Measurements from ENCODE around the gene TNIP3.

The TNIP3 gene

GRCh38 chr4:121156822-121157769 is 7.0 kb downstream of the TNIP3 start:
- Histone ChIP-seq H3K9ac (ENCODE audit: low read length) (peak overlapping the region; percentile 28; the same call in 1 of the 2 replicates), H3K36me3 (replicated peaks; ENCODE audit: low read depth, low read length) (no peaks in the 10 kb centered on the region), H3K27ac (ENCODE audit: low read length) (no peak overlapping the region), H2AFZ (ENCODE audit: low read depth, low read length) (peak overlapping the region; percentile 81; the same call in 1 of the 2 replicates), H3K27me3 (ENCODE audit: low read depth, low read length) (no peaks in the 10 kb centered on the region), H3K4me1 (ENCODE audit: low read length) (peaks cover 6% of the 10 kb centered on the region; the same call in 1 of the 2 replicates), H3K9me3 (ENCODE audit: insufficient read depth, low read length) (no peaks in the 10 kb centered on the region), H3K4me3 (ENCODE audit: low read length) (peak overlapping the region; percentile 80), H3K4me2 (ENCODE audit: low read length) (peak overlapping the region; percentile 71), H3K79me2 (ENCODE audit: low read length) (no peaks in the 10 kb centered on the region), H4K20me1 (ENCODE audit: insufficient read depth, low read length) (no peaks in the 10 kb centered on the region)
- TF ChIP-seq CTCF (IDR thresholded peaks at IDR 0.05; ENCODE audit: low read depth, low read length) (no peak), EZH2phosphoT487 (IDR thresholded peaks at IDR 0.05; ENCODE audit: low read depth) (no peak)

GRCh38 chr4:121155893-121156292 is 8.2 kb downstream of the TNIP3 start:
- Histone ChIP-seq H3K27me3 (ENCODE audit: low read depth, low read length) (no peaks in the 10 kb centered on the region), H3K9ac (ENCODE audit: low read length) (no peak overlapping the region)

GRCh38 chr4:121154103-121154515 is 10.0 kb downstream of the TNIP3 start:
- H3K36me3 ChIP-seq (replicated peaks; ENCODE audit: low read depth, low read length) = no peaks in the 10 kb centered on the region
- H3K9ac ChIP-seq (ENCODE audit: low read length) = no peak overlapping the region
- H4K20me1 ChIP-seq (ENCODE audit: insufficient read depth, low read length) = no peaks in the 10 kb centered on the region
- H3K9me3 ChIP-seq (ENCODE audit: insufficient read depth, low read length) = no peaks in the 10 kb centered on the region
- no peak overlapping the region for H2AFZ ChIP-seq (ENCODE audit: low read depth, low read length)
- no peaks in the 10 kb centered on the region for H3K79me2 ChIP-seq (ENCODE audit: low read length)
- no peak overlapping the region for H3K27ac ChIP-seq (ENCODE audit: low read length)
- H3K4me1 ChIP-seq (ENCODE audit: low read length) = peaks cover 12% of the 10 kb centered on the region
- TF ChIP-seq EZH2phosphoT487 (IDR thresholded peaks at IDR 0.05; ENCODE audit: low read depth) (no peak), CTCF (IDR thresholded peaks at IDR 0.05; ENCODE audit: low read depth, low read length) (no peak)
- no peak overlapping the region for H3K4me3 ChIP-seq (ENCODE audit: low read length)
- H3K4me2 ChIP-seq (ENCODE audit: low read length) = no peak overlapping the region
- H3K27me3 ChIP-seq (ENCODE audit: low read depth, low read length) = no peaks in the 10 kb centered on the region

More at GRCh38 chr4:121155893-121156292, 8.2 kb downstream of the TNIP3 start:
- Histone ChIP-seq H3K4me3 (ENCODE audit: low read length) (no peak overlapping the region), H3K79me2 (ENCODE audit: low read length) (no peaks in the 10 kb centered on the region), H2AFZ (ENCODE audit: low read depth, low read length) (no peak overlapping the region), H3K4me1 (ENCODE audit: low read length) (peaks cover 6% of the 10 kb centered on the region; the same call in 1 of the 2 replicates), H3K27ac (ENCODE audit: low read length) (no peak overlapping the region), H4K20me1 (ENCODE audit: insufficient read depth, low read length) (no peaks in the 10 kb centered on the region), H3K4me2 (ENCODE audit: low read length) (0 out of 2 replicates have a peak overlapping the region, but pooled peaks have one; percentile 71), H3K36me3 (replicated peaks; ENCODE audit: low read depth, low read length) (no peaks in the 10 kb centered on the region), H3K9me3 (ENCODE audit: insufficient read depth, low read length) (no peaks in the 10 kb centered on the region)
- no peak for TF ChIP-seq CTCF (IDR thresholded peaks at IDR 0.05; ENCODE audit: low read depth, low read length)
- TF ChIP-seq EZH2phosphoT487 (IDR thresholded peaks at IDR 0.05; ENCODE audit: low read depth) = no peak

DNA sequence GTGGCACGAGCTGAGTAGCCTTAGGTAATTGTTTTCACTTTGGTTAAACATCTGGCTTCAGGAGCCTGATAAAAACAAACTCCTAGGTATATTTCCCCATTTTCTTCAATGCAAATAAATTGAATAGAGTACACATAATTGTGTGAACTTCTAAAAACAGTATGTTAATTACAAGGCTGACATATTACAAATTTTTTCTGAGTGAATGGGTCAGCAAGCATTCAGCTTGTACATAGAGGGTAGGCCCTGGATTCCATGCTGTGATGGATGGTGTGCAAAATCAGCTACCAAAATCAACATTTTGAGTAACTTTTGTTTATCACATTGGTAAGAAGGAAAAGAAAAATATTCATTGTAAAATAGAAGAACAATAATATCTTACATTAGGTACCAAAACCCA is 12.2 kb downstream of the TNIP3 start:
- Histone ChIP-seq H3K79me2 (ENCODE audit: low read length) (no peaks in the 10 kb centered on the region), H3K9me3 (ENCODE audit: insufficient read depth, low read length) (no peaks in the 10 kb centered on the region), H3K36me3 (replicated peaks; ENCODE audit: low read depth, low read length) (no peaks in the 10 kb centered on the region), H3K27me3 (ENCODE audit: low read depth, low read length) (no peaks in the 10 kb centered on the region), H4K20me1 (ENCODE audit: insufficient read depth, low read length) (no peaks in the 10 kb centered on the region), H3K4me3 (ENCODE audit: low read length) (no peak overlapping the region), H2AFZ (ENCODE audit: low read depth, low read length) (no peak overlapping the region), H3K4me1 (ENCODE audit: low read length) (peaks cover 8% of the 10 kb centered on the region; the same call in 1 of the 2 replicates), H3K27ac (ENCODE audit: low read length) (no peak overlapping the region), H3K9ac (ENCODE audit: low read length) (no peak overlapping the region), H3K4me2 (ENCODE audit: low read length) (no peak overlapping the region)
- TF ChIP-seq CTCF (IDR thresholded peaks at IDR 0.05; ENCODE audit: low read depth, low read length) (no peak), EZH2phosphoT487 (IDR thresholded peaks at IDR 0.05; ENCODE audit: low read depth) (no peak)

Data from OCI-LY3 (cell line).